Fibroblast of lung (primary cell): ENCODE results near the gene FGGY.

Experiments
- CTCF ChIP-seq, 2 donors: IDR thresholded peaks in 1 of 2; conservative IDR thresholded peaks in 1 of 2; 1 replicate in 1 of 2; 2 replicates in 1 of 2; pipeline ENCODE4 v1.5.1; 2011 to 2012; ENCODE audit warnings: low read length in 2 of 2, control low read depth in 1 of 2, inconsistent platforms in 1 of 2, low read depth in 1 of 2, mild to moderate bottlenecking in 1 of 2
- EZH2 ChIP-seq: IDR thresholded peaks from 2 replicates; pipeline ENCODE4 v1.5.1; 2012; ENCODE audit warnings: low read length, control low read depth, mild to moderate bottlenecking; ENCODE audit errors: missing control alignments

DNA sequence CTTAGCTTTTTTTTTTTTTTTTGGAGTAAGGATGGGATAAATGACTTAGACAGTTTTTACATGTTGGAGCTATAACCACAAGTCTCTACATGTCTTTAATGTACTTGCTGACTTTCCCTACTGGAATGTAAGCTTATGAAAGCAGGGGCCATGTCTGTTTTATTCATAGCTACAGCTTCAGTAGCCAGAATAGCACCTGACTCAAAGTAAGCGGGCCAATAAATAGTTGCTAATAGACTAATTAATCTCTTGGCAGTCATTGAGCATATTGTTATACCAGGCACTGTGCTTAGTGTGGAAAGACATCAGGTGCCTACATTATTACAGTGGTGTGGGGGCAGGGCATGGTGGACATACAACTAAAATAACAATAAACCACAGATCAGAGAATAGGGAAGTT is 433.4 kb downstream of the FGGY start:
- no peak for TF ChIP-seq CTCF (conservative IDR thresholded peaks at IDR 0.05 in 1 of 2, IDR thresholded peaks at IDR 0.05 in 1 of 2; ENCODE audit: low read depth in 1 of 2, low read length in 2 of 2)
- no peak for TF ChIP-seq EZH2
